Sciatic nerve (tissue), 2 donors: ENCODE data around the gene PSMB4. TPM values are rescaled to one million over a fixed set of nuclear protein-coding genes. Genes with fewer than 3 reads are reported as not detected.
"Not testable (repeated sequence)": the region's sequence is repeated elsewhere in the genome, so short reads cannot be mapped to it uniquely, and the experiment has no call there.

Experiments
- ATAC-seq: fragments of 200-7000 bp; cut with Tn5 transposase; one replicate; pipeline ENCODE4 v1.9.1; 2020; ENCODE audit warnings: mild to moderate bottlenecking, moderate library complexity
- DNase-seq: peaks from one replicate; pipeline ENCODE4 v3.0.0-alpha.2; 2020; ENCODE audit warnings: low spot score
- intact Hi-C: fragments of 100-400 bp; cut with DNase I; formaldehyde crosslinking; loops from one replicate; pipeline ENCODE4 v1.14.2; 2022
- total RNA-seq: library from RNA; stranded (reverse); fragmentation: NEBNext Ultra II Directional; extraction: Animal tissue kit (Norgen Biotek cat#: 25700); gene quantifications from one replicate; pipeline ENCODE4 v1.2.1, GENCODE V29; 2021
- donor health status: DM: no; HTN: no; CAD: no.
- donor health status: DM: no; HTN: no; CAD: no.

Gene PSMB4
- total RNA-seq: 160 TPM

GRCh38 chr1:151399324-151400171 is at the start of gene PSMB4:
PSMB4 (plus strand) TSS chr1:151399573; CDS start chr1:151399588, 15 bp downstream.
- ATAC-seq (peak; percentile 97), DNase-seq (peak; percentile 86)
- intact Hi-C loops: loop anchor here (1.0 to 10.0 kb wide), 2 partner anchors 55 to 116 kb away; partner anchors contain the start of gene RFX5

GRCh38 chr1:151350323-151350722 is 49.0 kb upstream of the PSMB4 start:
- ATAC-seq, DNase-seq, intact Hi-C loops: not testable (repeated sequence)

- ATAC-seq (no peak), DNase-seq (no peak)
- intact Hi-C loops: no loop called here
These were observed 47.2 kb upstream of the PSMB4 start for GRCh38 chr1:151352021-151352718.

GRCh38 chr1:151356696-151357095 is 42.7 kb upstream of the PSMB4 start:
- DNase-seq (no peak), ATAC-seq (no peak)
- intact Hi-C loops: no loop called here

- intact Hi-C loops: no loop called here
- no peak for DNase-seq
These were observed 37.5 kb upstream of the PSMB4 start for GRCh38 chr1:151361883-151362282.

GRCh38 chr1:151362308-151363155 is 36.8 kb upstream of the PSMB4 start:
- ATAC-seq (no peak), DNase-seq (no peak)
- intact Hi-C loops: no loop called here

More at GRCh38 chr1:151361883-151362282, 37.5 kb upstream of the PSMB4 start:
- no peak for ATAC-seq

GRCh38 chr1:151364996-151365395 is 34.4 kb upstream of the PSMB4 start:
- intact Hi-C loops: no loop called here
- DNase-seq (no peak), ATAC-seq (no peak)

GRCh38 chr1:151367658-151368392 is 31.5 kb upstream of the PSMB4 start:
- intact Hi-C loops: no loop called here
- no peak for ATAC-seq
- DNase-seq: no peak

- intact Hi-C loops: no loop called here
- DNase-seq (no peak), ATAC-seq (no peak)
These were observed 30.7 kb upstream of the PSMB4 start for GRCh38 chr1:151368393-151369301.

GRCh38 chr1:151369302-151369610 is 30.1 kb upstream of the PSMB4 start:
- intact Hi-C loops: no loop called here
- no peak for DNase-seq
- ATAC-seq: no peak

GRCh38 chr1:151369621-151370048 is 29.7 kb upstream of the PSMB4 start:
- no peak for ATAC-seq

GRCh38 chr1:151370211-151370911 is 29.0 kb upstream of the PSMB4 start:
- intact Hi-C loops: no loop called here
- ATAC-seq: peak; percentile 16
- peak; percentile 61 for DNase-seq

More at GRCh38 chr1:151369621-151370048, 29.7 kb upstream of the PSMB4 start:
- DNase-seq: no peak
- intact Hi-C loops: no loop called here

GRCh38 chr1:151371370-151372057 is 27.9 kb upstream of the PSMB4 start:
- DNase-seq (peak; percentile 81), ATAC-seq (peak; percentile 82)
- intact Hi-C loops: no loop called here

- peak; percentile 91 for DNase-seq
- intact Hi-C loops: no loop called here
- peak; percentile 94 for ATAC-seq
These were observed 27.1 kb upstream of the PSMB4 start, which contains the start of gene SELENBP1 for GRCh38 chr1:151372058-151372934. SELENBP1 (minus strand) TSS chr1:151372705; CDS start chr1:151372641, 64 bp downstream.

GRCh38 chr1:151373196-151373595 is 26.2 kb upstream of the PSMB4 start:
- no peak for DNase-seq
- intact Hi-C loops: no loop called here
- no peak for ATAC-seq
